ENCODE data around the gene SLBP. TPM values are rescaled to one million over a fixed set of nuclear protein-coding genes. Genes with fewer than 3 reads are reported as not detected.

SLBP gene
- polyA plus RNA-seq (2013, experiment 1 of 4), result 66.4 TPM
- polyA plus RNA-seq (2013, experiment 2 of 4), result 72.0 TPM
- 52.7 TPM for polyA plus RNA-seq (2013, experiment 3 of 4)
- 55.2 TPM for polyA plus RNA-seq (2013, experiment 4 of 4)

GRCh38 chr4:1712216-1713002, at the start of gene SLBP:
Gene SLBP (minus strand): TSS chr4:1712319. CDS start chr4:1712188, 131 bp downstream.
- peak within 1 kb of the TSS; percentile 86 for H3K4me3 ChIP-seq (ENCODE audit: insufficient read depth, low read depth, low read length)
- H3K9me3 ChIP-seq (ENCODE audit: control insufficient read depth, low read length), result no peaks in the 10 kb centered on the region
- WGBS, 2 experiments, result 0% methylated on average over 98 of the region's 98 CpGs
- H3K36me3 ChIP-seq (ENCODE audit: control insufficient read depth, insufficient read depth, low read length), result no peaks in the 10 kb centered on the region
- no peaks in the 10 kb centered on the region for H3K4me1 ChIP-seq (ENCODE audit: control insufficient read depth, insufficient read depth, low read length)
- H3K27me3 ChIP-seq (ENCODE audit: control insufficient read depth, insufficient read depth, low read length, poor library complexity, severe bottlenecking), result no peaks in the 10 kb centered on the region
- peak within 1 kb of the TSS; percentile 91 for H3K27ac ChIP-seq (ENCODE audit: insufficient read depth, low read depth, low read length, poor library complexity, severe bottlenecking)

GRCh38 chr4:1761130-1761689, 49.1 kb upstream of the SLBP start:
- no peak overlapping the region for H3K4me3 ChIP-seq (ENCODE audit: insufficient read depth, low read depth, low read length)
- H3K27me3 ChIP-seq (ENCODE audit: control insufficient read depth, insufficient read depth, low read length, poor library complexity, severe bottlenecking), result peaks cover 6% of the 10 kb centered on the region
- peaks cover 36% of the 10 kb centered on the region for H3K4me1 ChIP-seq (ENCODE audit: control insufficient read depth, insufficient read depth, low read length)
- no peak overlapping the region for H3K27ac ChIP-seq (ENCODE audit: insufficient read depth, low read depth, low read length, poor library complexity, severe bottlenecking)
- no peaks in the 10 kb centered on the region for H3K36me3 ChIP-seq (ENCODE audit: control insufficient read depth, insufficient read depth, low read length)
- no peaks in the 10 kb centered on the region for H3K9me3 ChIP-seq (ENCODE audit: control insufficient read depth, low read length)
- 70 to 76% methylated on average over 20 to 24 of the region's 32 CpGs for WGBS, 2 experiments

DNA sequence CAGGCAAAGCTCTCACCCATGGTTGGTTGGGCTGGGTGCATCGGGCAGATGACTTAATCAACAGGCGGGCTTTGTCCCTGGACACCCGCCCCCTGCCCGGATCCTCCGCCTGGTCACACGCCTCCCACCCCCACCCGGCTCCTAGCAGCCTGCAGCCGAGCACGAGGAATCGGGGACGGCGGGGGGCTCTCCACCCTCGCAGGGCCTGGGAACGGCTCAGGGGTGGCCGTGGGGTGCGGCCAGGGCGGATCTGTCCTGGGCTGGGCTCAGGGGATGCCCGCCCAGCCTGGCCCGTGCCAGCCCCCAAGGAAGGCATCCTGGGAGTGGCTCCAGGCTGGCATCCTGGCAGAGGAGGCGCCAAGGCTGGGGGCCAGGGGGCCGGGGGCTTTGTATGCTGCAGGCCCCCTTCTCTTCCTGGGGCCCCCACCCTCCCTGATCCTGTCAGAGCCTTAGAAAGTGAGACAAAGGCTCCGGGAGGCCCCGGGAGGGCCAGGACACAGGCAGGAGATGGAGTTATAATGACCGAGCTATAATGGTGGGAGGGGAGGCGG, 48.5 kb upstream of the SLBP start:
- no peaks in the 10 kb centered on the region for H3K36me3 ChIP-seq (ENCODE audit: control insufficient read depth, insufficient read depth, low read length)
- no peak overlapping the region for H3K4me3 ChIP-seq (ENCODE audit: insufficient read depth, low read depth, low read length)
- 41 to 48% methylated on average over 23 to 25 of the region's 25 CpGs for WGBS, 2 experiments
- H3K9me3 ChIP-seq (ENCODE audit: control insufficient read depth, low read length), result no peaks in the 10 kb centered on the region
- H3K4me1 ChIP-seq (ENCODE audit: control insufficient read depth, insufficient read depth, low read length), result peaks cover 30% of the 10 kb centered on the region
- peaks cover 6% of the 10 kb centered on the region for H3K27me3 ChIP-seq (ENCODE audit: control insufficient read depth, insufficient read depth, low read length, poor library complexity, severe bottlenecking)
- H3K27ac ChIP-seq (ENCODE audit: insufficient read depth, low read depth, low read length, poor library complexity, severe bottlenecking), result no peak overlapping the region

- H3K9me3 ChIP-seq (ENCODE audit: control insufficient read depth, low read length), result no peaks in the 10 kb centered on the region
- H3K27ac ChIP-seq (ENCODE audit: insufficient read depth, low read depth, low read length, poor library complexity, severe bottlenecking), result no peak overlapping the region
- 82 to 84% methylated on average over 13 of the region's 13 CpGs for WGBS, 2 experiments
- peaks cover 28% of the 10 kb centered on the region for H3K4me1 ChIP-seq (ENCODE audit: control insufficient read depth, insufficient read depth, low read length)
- peaks cover 6% of the 10 kb centered on the region for H3K27me3 ChIP-seq (ENCODE audit: control insufficient read depth, insufficient read depth, low read length, poor library complexity, severe bottlenecking)
- H3K36me3 ChIP-seq (ENCODE audit: control insufficient read depth, insufficient read depth, low read length), result no peaks in the 10 kb centered on the region
- H3K4me3 ChIP-seq (ENCODE audit: insufficient read depth, low read depth, low read length), result no peak overlapping the region
These were observed 47.7 kb upstream of the SLBP start for GRCh38 chr4:1759818-1760223.

DNA sequence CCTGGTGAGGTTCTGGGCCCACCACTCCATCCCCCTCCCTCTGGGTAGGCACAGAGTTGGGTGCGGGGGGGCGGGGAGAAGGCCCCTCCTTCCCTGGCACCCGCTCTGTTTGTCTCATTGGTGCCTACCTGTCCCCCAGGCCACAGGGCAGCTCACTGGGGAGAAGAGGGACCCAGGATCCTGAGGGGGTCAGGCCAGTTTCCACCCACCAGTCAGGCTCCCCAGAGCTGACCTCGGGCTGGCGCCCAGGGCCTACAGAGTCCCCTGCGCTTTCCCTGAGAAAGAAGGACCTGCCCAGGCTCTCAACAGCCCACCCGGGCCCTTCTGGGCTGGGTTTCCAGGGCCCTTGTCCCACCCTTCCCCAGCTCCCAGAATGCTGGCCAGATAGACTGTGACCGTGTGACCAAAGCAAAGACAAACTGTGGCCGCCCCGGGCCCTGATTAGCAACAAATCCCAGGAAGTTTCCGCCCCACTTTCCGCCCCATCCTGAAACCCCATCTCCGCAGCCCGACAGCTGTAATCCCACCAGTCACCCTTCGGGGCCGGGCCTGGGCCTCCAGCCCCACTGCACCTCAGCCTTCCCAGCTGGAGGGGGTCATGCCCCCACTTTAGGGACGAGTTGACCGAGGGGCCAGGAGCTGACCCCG, 47.2 kb upstream of the SLBP start:
- 72 to 78% methylated on average over 19 of the region's 19 CpGs for WGBS, 2 experiments

DNA sequence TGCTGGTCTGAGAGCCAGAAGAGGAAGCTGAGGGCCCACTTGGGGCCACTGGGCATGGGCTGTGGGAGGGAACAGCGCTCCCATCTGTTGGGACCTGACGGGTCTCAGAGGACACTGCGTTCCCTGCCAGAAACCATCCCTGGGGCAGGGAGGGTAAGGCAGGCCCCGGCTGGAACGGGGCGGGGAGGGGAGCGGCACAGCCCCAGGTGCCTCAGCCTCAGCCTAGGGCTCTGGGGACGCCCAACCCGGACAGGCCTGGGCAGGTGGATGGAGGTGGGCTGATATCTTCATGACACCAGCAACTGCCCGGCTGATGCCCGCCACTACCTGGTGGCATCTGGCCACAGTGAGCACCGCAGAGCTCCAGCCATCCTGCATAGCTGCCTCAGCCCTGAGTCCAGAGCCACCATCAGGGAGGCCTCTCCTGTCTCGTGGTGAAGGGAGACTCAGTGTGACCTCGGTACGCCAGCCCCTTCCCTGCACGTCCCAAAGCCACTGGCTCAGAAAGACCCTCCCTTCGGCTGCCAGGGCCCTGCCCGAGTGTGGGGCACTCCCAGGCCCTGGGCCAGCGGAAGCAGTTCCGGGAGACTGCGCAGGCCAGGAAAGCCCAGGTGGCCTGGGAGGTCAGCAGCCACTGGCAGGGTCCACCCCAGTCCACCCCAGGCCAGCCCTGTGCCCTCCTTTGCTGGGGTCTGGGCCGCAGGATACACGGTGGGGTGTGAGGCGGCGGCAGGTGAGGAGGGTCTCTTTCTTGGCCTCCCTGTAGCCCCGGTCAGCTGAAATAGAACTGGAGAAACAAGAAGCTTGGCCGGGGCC, 46.4 kb upstream of the SLBP start:
- no peaks in the 10 kb centered on the region for H3K9me3 ChIP-seq (ENCODE audit: control insufficient read depth, low read length)
- H3K4me1 ChIP-seq (ENCODE audit: control insufficient read depth, insufficient read depth, low read length), result peaks cover 36% of the 10 kb centered on the region
- peaks cover 3% of the 10 kb centered on the region for H3K27me3 ChIP-seq (ENCODE audit: control insufficient read depth, insufficient read depth, low read length, poor library complexity, severe bottlenecking)
- WGBS, 2 experiments, result 91 to 92% methylated on average over 27 of the region's 27 CpGs
- no peak overlapping the region for H3K27ac ChIP-seq (ENCODE audit: insufficient read depth, low read depth, low read length, poor library complexity, severe bottlenecking)
- no peaks in the 10 kb centered on the region for H3K36me3 ChIP-seq (ENCODE audit: control insufficient read depth, insufficient read depth, low read length)
- no peak overlapping the region for H3K4me3 ChIP-seq (ENCODE audit: insufficient read depth, low read depth, low read length)

More for the DNA sequence above, 47.2 kb upstream of the SLBP start:
- Histone ChIP-seq H3K4me3 (ENCODE audit: insufficient read depth, low read depth, low read length) (no peak overlapping the region), H3K36me3 (ENCODE audit: control insufficient read depth, insufficient read depth, low read length) (no peaks in the 10 kb centered on the region), H3K4me1 (ENCODE audit: control insufficient read depth, insufficient read depth, low read length) (peaks cover 31% of the 10 kb centered on the region), H3K27me3 (ENCODE audit: control insufficient read depth, insufficient read depth, low read length, poor library complexity, severe bottlenecking) (peaks cover 6% of the 10 kb centered on the region), H3K9me3 (ENCODE audit: control insufficient read depth, low read length) (no peaks in the 10 kb centered on the region), H3K27ac (ENCODE audit: insufficient read depth, low read depth, low read length, poor library complexity, severe bottlenecking) (no peak overlapping the region)

GRCh38 chr4:1757836-1758235, 45.7 kb upstream of the SLBP start:
- Histone ChIP-seq H3K4me1 (ENCODE audit: control insufficient read depth, insufficient read depth, low read length) (peaks cover 34% of the 10 kb centered on the region), H3K27ac (ENCODE audit: insufficient read depth, low read depth, low read length, poor library complexity, severe bottlenecking) (no peak overlapping the region), H3K9me3 (ENCODE audit: control insufficient read depth, low read length) (no peaks in the 10 kb centered on the region), H3K4me3 (ENCODE audit: insufficient read depth, low read depth, low read length) (no peak overlapping the region), H3K36me3 (ENCODE audit: control insufficient read depth, insufficient read depth, low read length) (no peaks in the 10 kb centered on the region), H3K27me3 (ENCODE audit: control insufficient read depth, insufficient read depth, low read length, poor library complexity, severe bottlenecking) (peaks cover 3% of the 10 kb centered on the region)
- 66 to 73% methylated on average over 17 of the region's 17 CpGs for WGBS, 2 experiments

GRCh38 chr4:1756893-1757779, 45.0 kb upstream of the SLBP start:
- no peak overlapping the region for H3K4me3 ChIP-seq (ENCODE audit: insufficient read depth, low read depth, low read length)

GRCh38 chr4:1756079-1756478, 44.0 kb upstream of the SLBP start:
- H3K4me3 ChIP-seq (ENCODE audit: insufficient read depth, low read depth, low read length), result no peak overlapping the region
- H3K4me1 ChIP-seq (ENCODE audit: control insufficient read depth, insufficient read depth, low read length), result peaks cover 43% of the 10 kb centered on the region
- no peaks in the 10 kb centered on the region for H3K9me3 ChIP-seq (ENCODE audit: control insufficient read depth, low read length)
- H3K27me3 ChIP-seq (ENCODE audit: control insufficient read depth, insufficient read depth, low read length, poor library complexity, severe bottlenecking), result no peaks in the 10 kb centered on the region
- no peaks in the 10 kb centered on the region for H3K36me3 ChIP-seq (ENCODE audit: control insufficient read depth, insufficient read depth, low read length)
- 86 to 87% methylated on average over 18 of the region's 18 CpGs for WGBS, 2 experiments
- no peak overlapping the region for H3K27ac ChIP-seq (ENCODE audit: insufficient read depth, low read depth, low read length, poor library complexity, severe bottlenecking)

More at GRCh38 chr4:1756893-1757779, 45.0 kb upstream of the SLBP start:
- Histone ChIP-seq H3K4me1 (ENCODE audit: control insufficient read depth, insufficient read depth, low read length) (peaks cover 35% of the 10 kb centered on the region), H3K27ac (ENCODE audit: insufficient read depth, low read depth, low read length, poor library complexity, severe bottlenecking) (no peak overlapping the region), H3K36me3 (ENCODE audit: control insufficient read depth, insufficient read depth, low read length) (no peaks in the 10 kb centered on the region), H3K27me3 (ENCODE audit: control insufficient read depth, insufficient read depth, low read length, poor library complexity, severe bottlenecking) (no peaks in the 10 kb centered on the region), H3K9me3 (ENCODE audit: control insufficient read depth, low read length) (no peaks in the 10 kb centered on the region)
- WGBS, 2 experiments, result 89% methylated on average over 19 of the region's 20 CpGs
